ENCODE results near the gene ACCSL.

DNA sequence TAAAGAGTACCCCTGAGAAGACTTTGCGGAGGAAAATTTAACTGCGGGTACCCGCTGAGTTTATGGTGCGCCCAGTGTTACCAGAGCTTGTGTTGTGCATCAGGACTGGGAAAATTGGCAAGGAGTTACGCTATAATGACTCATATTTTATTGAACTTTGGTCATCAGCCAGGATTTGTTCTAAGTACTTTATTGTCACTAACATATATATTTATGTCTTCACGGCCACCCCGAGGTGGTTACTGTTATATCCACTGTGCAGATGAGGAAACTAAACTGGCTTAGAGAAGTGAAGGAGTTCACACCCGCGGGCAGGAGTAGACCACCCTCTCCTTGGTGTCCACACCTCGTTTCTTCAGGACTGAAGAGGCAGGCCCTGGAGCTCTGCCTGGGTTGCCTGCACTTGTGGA lies 19.0 kb downstream of the ACCSL start:
- no peak for TF ChIP-seq GATA2 (IDR thresholded peaks at IDR 0.05; ENCODE audit: low read depth, low read length)
- no peak for TF ChIP-seq GATA3 (IDR thresholded peaks at IDR 0.05; ENCODE audit: low read depth, low read length)
